Measurements from ENCODE around the gene FGF2. TPM values are rescaled to one million over a fixed set of nuclear protein-coding genes. Genes with fewer than 3 reads are reported as not detected.
"Not testable (repeated sequence)": the region's sequence is repeated elsewhere in the genome, so short reads cannot be mapped to it uniquely, and the experiment has no call there.

Gene FGF2
- total RNA-seq, 1 experiment from 2014 or later, result 48.5 TPM

DNA sequence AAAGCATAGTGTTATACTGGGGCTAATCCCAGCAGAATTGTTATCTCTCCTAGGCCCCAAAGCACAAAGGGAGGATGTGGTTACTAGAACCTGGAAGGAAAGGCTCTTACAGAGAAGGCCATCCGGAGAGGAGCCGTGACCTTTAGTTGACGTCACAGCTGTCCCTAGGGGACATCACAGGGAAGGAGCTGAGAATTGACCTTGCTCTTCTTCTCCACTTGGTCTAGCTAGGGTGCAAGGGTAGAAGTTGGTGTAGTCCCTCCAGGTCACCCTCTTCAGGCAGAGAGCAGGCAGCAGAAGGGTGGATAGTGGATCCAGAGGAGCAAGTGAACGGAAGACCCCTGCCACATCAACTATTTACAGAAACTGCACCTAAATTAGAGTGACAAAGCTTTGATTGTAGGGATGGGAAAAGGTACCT is 22.8 kb upstream of the FGF2 start:
- no peak for DNase-seq

DNA sequence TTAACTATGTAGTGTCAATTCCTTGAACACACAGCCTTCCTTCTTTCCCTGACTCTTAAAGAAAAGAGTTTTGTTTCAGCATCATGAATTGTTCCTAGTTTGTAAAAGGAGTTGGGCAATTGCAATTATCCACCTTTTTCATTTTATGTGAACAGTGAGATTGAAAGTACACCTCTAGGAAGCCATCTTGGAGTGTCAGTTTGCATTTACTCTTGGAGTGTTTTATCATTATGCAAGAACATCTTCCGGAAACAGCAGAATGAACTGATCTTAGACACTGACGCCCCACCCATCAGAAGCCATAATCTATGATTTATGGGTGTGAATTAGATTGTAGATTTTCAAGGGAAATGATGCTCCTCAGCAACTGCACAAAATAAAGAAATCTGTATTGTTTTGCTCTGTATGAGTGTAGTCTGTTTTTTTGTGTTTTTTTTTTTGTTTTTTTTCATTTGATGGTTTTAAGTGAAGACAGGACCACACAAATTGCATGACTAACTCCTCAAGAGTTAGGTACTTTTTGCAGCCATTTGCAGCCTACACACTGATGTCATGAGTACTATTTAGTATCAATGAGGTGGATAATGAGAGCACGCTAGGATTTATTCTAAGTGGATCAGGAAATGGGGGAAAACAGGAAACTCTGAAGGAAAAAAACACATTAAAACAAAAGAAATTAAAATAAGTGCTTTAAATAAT is 19.5 kb upstream of the FGF2 start:
- Histone ChIP-seq H3K9me3 (no peaks in the 10 kb centered on the region), H3K36me3 (no peaks in the 10 kb centered on the region)
- no peak for DNase-seq

More for the DNA sequence above, 22.8 kb upstream of the FGF2 start:
- Histone ChIP-seq H3K27me3 (no peaks in the 10 kb centered on the region), H3K9me3 (no peaks in the 10 kb centered on the region), H3K36me3 (no peaks in the 10 kb centered on the region), H3K4me3 (no peak overlapping the region)

DNA sequence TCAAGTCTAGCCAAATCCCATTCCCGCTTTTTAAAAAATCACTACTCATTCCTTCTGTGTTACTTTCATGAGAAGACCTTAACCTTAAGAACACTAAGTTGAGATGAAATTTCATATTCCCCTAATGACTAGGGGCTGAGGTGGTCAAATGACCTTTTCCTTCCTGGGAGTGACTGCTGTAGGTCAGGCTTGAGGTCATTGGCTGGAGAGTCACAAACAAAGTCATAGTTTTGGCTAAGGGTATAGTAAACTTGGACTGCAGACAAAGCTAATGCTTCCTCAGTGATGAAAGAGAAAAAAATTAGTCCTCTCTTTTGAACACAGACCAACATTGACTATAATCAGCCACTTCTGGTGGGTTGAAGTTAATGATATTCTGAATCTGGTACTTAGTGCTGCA is 16.0 kb upstream of the FGF2 start:
- H3K9me3 ChIP-seq, result no peaks in the 10 kb centered on the region
- peak overlapping the region; percentile 37 for H3K4me3 ChIP-seq
- H3K27me3 ChIP-seq, result no peaks in the 10 kb centered on the region
- peak; percentile 63 for DNase-seq
- no peaks in the 10 kb centered on the region for H3K36me3 ChIP-seq

More for the DNA sequence above, 19.5 kb upstream of the FGF2 start:
- H3K27me3 ChIP-seq, result no peaks in the 10 kb centered on the region
- no peak overlapping the region for H3K4me3 ChIP-seq

DNA sequence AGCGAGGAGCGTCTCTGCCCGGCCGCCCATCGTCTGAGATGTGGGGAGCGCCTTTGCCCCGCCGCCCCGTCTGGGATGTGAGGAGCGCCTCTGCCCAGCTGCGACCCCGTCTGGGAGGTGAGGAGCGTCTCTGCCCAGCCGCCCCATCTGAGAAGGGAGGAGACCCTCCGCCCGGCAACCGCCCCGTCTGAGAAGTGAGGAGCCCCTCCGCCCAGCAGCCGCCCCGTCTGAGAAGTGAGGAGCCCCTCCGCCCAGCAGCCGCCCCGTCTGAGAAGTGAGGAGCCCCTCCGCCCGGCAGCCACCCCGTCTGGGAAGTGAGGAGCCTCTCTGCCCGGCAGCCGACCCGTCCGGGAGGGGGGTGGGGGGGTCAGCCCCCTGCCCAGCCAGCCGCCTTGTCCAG is 14.8 kb upstream of the FGF2 start:
- not testable (repeated sequence) for DNase-seq

DNA sequence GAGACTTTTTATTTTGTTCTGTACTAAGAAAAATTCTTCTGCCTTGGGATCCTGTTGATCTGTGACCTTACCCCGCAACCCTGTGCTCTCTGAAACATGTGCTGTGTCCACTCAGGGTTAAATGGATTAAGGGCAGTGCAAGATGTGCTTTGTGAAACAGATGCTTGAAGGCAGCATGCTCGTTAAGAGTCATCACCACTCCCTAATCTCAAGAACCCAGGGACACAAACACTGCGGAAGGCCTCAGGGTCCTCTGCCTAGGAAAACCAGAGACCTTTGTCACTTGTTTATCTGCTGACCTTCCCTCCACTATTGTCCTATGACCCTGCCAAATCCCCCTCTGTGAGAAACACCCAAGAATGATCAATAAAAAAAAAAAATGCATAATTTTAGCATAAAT is 13.8 kb upstream of the FGF2 start:
- not testable (repeated sequence) for DNase-seq, H3K9me3 ChIP-seq, H3K27me3 ChIP-seq, H3K36me3 ChIP-seq
- peak overlapping the region; percentile 26 for H3K4me3 ChIP-seq

More for the DNA sequence above, 14.8 kb upstream of the FGF2 start:
- not testable (repeated sequence) for H3K27me3 ChIP-seq, H3K9me3 ChIP-seq, H3K36me3 ChIP-seq
- peak overlapping the region; percentile 37 for H3K4me3 ChIP-seq

DNA sequence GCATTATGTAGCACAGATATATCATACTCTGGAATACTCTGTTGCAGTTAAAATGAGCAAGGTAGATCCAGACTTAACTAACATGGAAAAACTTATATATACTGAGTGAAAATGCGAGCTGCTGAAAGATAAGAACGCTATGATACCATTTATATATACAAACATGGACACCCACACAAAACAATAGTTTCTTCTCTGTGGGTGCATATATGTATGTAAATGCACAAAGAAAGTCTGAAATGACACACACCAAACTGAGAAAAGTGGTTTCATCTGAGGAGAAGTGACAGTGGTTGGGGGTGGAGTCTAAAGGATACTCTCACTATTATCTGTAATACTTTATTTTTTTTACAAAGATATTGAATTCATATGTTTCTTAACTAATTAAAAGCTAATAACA is 12.2 kb upstream of the FGF2 start:
- no peak for DNase-seq
- no peaks in the 10 kb centered on the region for H3K9me3 ChIP-seq
- no peak overlapping the region for H3K4me3 ChIP-seq
- H3K36me3 ChIP-seq, result no peaks in the 10 kb centered on the region
- no peaks in the 10 kb centered on the region for H3K27me3 ChIP-seq

DNA sequence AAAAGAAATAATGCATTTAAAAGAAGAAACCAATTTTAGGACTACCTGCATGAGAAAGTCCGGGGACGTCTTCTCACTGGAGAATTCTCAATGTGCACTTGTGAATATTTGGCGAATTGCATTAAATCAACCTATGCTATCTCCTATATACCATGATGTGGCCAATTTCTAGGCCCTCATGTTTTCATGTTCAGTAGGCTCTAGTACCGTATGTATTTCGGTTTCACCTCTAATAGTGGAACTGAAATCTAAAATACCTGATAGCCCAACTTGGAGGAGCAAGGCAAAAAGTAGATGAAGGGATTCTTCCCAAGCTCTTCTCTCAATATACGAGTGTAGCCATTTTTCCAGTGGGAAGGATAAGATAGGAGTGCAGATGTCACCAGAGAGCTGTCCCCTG is 11.4 kb upstream of the FGF2 start:
- DNase-seq, result no peak
- Histone ChIP-seq H3K9me3 (no peaks in the 10 kb centered on the region), H3K36me3 (no peaks in the 10 kb centered on the region), H3K27me3 (no peaks in the 10 kb centered on the region), H3K4me3 (no peak overlapping the region)

DNA sequence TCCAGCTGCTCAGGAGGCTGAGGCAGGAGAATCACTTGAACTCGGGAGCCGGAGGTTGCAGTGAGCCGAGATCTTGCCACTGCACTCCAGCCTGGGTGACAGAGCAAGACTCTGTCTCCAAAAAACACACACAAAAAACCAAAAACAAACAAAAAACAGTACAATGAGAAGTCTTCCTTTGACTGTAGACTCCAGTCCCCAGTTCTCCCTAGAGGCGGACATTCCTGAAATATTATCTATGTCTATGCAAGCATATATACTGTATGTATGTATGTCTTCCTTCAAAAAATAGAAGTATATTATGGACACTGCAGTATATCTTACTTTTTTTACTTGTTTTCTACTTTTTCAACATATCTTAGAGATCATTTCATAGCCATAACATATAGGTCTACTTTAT is 10.2 kb upstream of the FGF2 start:
- H3K4me3 ChIP-seq, result no peak overlapping the region
- H3K36me3 ChIP-seq, result no peaks in the 10 kb centered on the region
- no peak for DNase-seq
- H3K9me3 ChIP-seq, result no peaks in the 10 kb centered on the region
- H3K27me3 ChIP-seq, result no peaks in the 10 kb centered on the region

DNA sequence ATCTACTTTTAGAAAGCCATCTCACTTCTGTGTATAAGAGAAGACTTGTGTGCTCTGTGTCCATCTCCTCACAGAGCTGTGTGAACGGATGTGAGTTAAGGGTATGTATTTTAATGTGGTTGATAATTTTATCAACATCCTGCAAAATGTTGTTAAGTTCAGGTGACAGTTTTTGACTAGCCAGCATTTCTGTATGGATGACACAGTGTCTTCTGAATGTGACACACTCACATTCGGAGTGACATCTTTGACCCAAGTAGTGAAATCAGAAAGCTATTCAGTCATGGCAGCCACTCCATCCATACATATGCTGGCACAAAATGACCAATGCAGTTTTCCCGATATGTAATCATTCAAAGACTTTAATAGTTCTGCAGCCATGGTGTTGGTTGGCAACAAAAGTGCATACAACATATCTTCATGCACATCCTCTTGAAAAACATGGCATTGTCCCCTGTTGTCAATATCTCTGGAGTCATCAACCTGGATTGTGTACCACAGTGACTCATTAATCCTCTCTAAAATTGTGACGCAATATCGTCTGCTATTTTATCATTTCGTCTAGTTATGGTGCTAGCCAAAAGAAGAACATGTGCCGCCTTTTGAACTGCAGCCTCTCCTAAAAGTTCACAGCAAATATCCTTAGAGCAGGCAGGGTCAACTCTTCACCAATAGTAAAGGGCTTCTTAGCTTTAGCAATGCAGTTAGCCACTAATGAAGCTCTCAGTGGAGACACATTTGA is 6.8 kb upstream of the FGF2 start:
- no peak for DNase-seq
- Histone ChIP-seq H3K36me3 (no peaks in the 10 kb centered on the region), H3K4me3 (no peak overlapping the region), H3K9me3 (no peaks in the 10 kb centered on the region), H3K27me3 (no peaks in the 10 kb centered on the region)

DNA sequence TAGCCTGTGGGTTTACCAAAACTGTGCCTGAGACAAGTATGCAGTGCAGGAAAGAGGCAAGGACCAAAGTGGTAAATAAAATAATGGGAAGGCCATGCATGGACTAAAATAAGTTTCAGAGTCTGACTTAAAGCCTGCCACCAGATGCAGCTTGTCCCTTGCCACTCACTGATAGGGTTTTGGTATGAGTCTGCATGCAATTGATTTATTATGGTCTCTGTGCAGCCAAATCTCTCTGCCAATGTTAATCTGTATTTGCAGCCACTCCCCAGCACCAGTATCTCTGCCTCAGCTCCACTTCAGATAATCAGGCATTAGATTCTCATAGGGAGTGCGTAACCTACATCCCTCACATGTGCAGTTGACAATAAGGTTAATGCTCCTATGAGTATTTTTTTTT is 5.5 kb upstream of the FGF2 start:
- no peak for DNase-seq
- H3K27me3 ChIP-seq, result no peaks in the 10 kb centered on the region
- H3K9me3 ChIP-seq, result no peaks in the 10 kb centered on the region
- H3K36me3 ChIP-seq, result no peaks in the 10 kb centered on the region
- H3K4me3 ChIP-seq, result no peak overlapping the region

DNA sequence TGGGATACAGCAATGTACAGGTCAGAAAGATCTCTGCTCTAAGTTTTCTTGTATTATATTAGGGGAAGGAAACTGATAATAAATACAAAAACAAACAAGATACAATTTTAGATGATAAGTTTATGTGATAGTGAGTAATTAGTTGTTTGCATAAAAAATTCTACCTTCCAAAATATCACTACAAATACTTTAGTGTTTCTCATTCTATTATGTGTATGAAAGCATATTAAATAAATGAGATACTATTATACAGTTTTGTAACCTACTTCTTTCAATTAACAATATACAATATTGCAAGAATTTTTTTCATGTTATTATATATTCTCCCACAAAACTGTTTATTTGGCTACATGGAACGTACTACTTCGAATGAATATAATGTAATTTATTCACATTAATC is 4.2 kb upstream of the FGF2 start:
- DNase-seq, result no peak
- H3K27me3 ChIP-seq, result no peaks in the 10 kb centered on the region
- H3K36me3 ChIP-seq, result peaks cover 2% of the 10 kb centered on the region; the same call in 1 of the 2 replicates
- no peak overlapping the region for H3K4me3 ChIP-seq
- no peaks in the 10 kb centered on the region for H3K9me3 ChIP-seq

DNA sequence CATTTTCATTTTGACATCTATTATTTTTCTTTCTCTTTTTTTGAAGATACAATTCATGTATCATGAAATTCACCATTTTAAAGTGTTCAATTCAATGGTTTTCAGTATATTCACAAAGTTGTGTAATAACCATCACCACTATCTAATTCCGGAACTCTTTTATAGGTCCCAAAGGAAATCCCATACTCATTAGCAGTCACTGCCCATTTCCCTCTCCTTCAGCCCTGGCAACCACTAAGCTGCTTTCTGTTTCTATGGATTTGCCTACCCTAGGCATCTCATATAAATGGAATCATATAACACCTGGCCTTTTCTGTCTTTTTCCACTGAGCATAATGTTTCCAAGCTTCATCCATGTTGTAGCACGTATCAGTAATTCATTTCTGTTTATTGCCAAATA is 3.2 kb upstream of the FGF2 start:
- Histone ChIP-seq H3K9me3 (no peaks in the 10 kb centered on the region), H3K27me3 (no peaks in the 10 kb centered on the region), H3K4me3 (no peak overlapping the region), H3K36me3 (peaks cover 12% of the 10 kb centered on the region)
- no peak for DNase-seq

DNA sequence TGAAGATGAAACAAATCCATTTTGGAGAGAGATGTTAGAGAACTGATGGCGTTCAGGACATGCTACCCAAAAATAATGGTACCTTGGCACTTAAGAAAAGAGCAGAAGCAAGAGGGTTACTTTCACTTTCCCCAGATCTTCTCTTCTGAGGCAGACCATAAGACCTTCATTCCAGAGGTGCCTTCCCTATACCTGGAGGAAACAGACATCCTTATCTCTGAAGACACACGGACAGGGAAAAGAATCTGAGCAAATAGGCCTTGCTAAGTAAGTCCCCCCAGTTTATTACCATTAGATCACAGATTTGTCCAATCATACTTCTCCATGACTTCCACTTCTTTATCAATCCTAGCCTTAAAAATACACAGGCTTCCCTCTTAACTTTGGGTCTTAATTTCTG is 2.0 kb upstream of the FGF2 start:
- H3K36me3 ChIP-seq, result peaks cover 19% of the 10 kb centered on the region
- no peaks in the 10 kb centered on the region for H3K9me3 ChIP-seq
- peak overlapping the region; percentile 7 for H3K4me3 ChIP-seq
- no peaks in the 10 kb centered on the region for H3K27me3 ChIP-seq
- DNase-seq, result no peak

DNA sequence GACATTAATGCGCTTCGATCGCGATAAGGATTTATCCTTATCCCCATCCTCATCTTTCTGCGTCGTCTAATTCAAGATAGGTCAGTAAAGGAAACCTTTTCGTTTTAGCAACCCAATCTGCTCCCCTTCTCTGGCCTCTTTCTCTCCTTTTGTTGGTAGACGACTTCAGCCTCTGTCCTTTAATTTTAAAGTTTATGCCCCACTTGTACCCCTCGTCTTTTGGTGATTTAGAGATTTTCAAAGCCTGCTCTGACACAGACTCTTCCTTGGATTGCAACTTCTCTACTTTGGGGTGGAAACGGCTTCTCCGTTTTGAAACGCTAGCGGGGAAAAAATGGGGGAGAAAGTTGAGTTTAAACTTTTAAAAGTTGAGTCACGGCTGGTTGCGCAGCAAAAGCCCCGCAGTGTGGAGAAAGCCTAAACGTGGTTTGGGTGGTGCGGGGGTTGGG is 528 bp upstream of the FGF2 start:
- Histone ChIP-seq H3K9me3 (no peaks in the 10 kb centered on the region), H3K27me3 (no peaks in the 10 kb centered on the region), H3K4me3 (peak overlapping the region; percentile 78), H3K36me3 (peaks cover 32% of the 10 kb centered on the region)
- no peak for DNase-seq

DNA sequence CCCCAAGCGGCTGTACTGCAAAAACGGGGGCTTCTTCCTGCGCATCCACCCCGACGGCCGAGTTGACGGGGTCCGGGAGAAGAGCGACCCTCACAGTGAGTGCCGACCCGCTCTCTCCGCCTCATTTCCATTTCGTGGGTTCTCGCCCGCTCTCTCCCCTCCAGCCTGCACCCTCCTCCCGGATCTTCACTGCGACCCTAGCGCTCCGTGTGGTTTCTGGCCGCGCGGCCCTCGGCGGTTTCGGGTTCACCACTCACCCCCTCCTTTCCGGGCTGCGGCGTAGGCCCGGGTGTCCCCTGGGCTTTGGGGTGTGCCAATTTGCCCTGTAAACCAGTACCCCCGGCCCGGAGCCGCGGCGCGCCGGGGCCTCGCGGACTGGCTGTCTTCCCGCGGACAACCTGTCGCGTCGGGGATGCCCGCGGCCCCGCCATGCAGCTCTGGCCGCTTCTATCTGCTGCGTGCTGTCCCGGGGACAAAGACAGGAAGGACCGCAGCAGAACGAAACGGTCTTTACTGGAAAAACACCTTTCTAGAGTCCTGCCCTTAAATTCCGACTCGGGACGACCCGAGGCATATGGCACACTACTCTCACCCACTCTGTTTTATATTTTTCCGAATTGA is 737 bp downstream of the FGF2 start:
- DNase-seq, result peak; percentile 57
- no peaks in the 10 kb centered on the region for H3K27me3 ChIP-seq
- no peaks in the 10 kb centered on the region for H3K9me3 ChIP-seq
- H3K4me3 ChIP-seq, result peak overlapping the region; percentile 78
- peaks cover 44% of the 10 kb centered on the region for H3K36me3 ChIP-seq

DNA sequence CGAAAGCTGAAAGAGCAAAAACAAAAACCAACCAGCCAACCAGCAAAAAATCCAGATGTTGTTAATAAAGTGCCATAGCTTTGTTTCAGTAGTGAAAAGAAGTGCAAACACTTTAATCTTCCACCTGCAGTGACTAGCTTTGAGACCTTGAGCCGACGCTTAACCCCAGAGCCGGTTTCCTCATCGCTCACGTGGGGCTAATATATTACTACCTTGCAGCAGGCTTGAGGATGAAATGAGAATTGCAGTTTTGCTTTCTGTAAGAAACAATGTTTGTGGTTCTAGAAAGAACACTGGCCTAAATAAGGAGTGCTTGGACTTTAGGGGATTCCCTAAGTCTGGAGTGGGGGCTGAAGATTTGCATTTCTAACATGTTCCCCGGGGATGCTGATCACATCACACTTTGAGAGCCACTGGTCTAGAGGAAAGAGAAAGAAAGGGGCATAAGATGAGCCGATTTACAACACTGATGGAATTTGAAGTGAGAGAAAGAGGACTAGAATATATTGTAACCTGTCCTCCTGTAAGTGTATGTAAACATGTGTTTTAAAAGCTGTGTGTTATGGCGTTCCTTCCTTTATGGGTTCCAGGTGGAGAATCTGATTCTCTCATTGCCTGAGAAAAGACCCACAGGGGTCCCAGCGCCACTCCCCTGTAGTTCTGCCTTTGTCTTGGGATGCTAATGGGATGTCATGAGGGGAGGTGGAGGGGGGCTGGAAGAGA is 1.4 kb downstream of the FGF2 start:
- DNase-seq, result peak; percentile 31
- Histone ChIP-seq H3K4me3 (peak overlapping the region; percentile 78), H3K27me3 (no peaks in the 10 kb centered on the region), H3K36me3 (peaks cover 50% of the 10 kb centered on the region), H3K9me3 (no peaks in the 10 kb centered on the region)

All from MG63 (cell line).